ENCODE data around the gene POC1A.

DNA sequence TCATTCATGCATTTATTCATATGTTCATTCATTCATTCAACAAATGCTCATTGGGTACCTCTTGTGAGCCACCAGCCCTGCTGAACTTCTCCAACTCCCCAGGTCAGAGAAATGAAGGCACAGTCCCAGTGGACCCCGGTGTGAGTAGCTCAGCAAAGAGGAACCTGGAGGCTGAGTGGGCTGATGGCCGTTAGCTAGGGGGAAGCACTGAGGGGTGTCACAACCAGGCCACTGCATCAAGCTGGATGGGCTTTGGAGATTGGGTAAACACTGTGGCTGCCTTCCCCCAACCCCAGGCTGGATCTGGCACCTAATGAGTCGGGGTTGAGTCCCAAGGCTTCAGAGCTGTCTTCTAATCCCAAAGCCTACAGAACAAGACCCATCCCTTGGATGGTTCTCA is 31.6 kb upstream of the POC1A start:
- TF ChIP-seq POLR2A (IDR thresholded peaks at IDR 0.05; ENCODE audit: low read depth, low read length): no peak
- TF ChIP-seq POLR2AphosphoS5 (IDR thresholded peaks at IDR 0.05; ENCODE audit: low read depth, low read length): no peak
- TF ChIP-seq TAF1 (IDR thresholded peaks at IDR 0.05; ENCODE audit: borderline replicate concordance, low read depth, low read length): no peak

Measured in GM12892 (cell line).